ELR (cell line): Measurements from ENCODE around the gene SEMA3A.

Experiments used
- DNase-seq: peaks from one replicate; pipeline ENCODE4 v3.0.0-alpha.2; 2015; ENCODE audit warnings: low read depth

The SEMA3A gene

DNA sequence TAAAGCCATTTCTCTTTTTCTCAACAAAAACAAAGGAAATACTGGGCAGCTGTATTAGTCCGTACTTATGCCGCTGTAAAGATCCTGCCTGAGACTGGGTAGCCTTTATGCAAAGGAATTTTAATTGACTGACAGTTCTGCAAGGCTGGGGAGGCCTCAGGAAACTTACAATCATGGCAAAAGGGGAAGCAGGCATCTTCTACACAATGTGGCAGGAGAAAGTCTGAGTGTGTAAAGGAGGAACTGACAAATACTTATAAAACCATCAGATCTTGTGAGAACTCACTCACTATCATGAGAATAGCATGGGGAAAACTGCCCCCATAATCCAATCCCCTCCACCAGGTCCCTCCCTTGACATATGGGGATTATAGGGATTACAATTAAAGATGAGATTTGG lies 264.3 kb downstream of the SEMA3A start:
- DNase-seq = no peak

DNA sequence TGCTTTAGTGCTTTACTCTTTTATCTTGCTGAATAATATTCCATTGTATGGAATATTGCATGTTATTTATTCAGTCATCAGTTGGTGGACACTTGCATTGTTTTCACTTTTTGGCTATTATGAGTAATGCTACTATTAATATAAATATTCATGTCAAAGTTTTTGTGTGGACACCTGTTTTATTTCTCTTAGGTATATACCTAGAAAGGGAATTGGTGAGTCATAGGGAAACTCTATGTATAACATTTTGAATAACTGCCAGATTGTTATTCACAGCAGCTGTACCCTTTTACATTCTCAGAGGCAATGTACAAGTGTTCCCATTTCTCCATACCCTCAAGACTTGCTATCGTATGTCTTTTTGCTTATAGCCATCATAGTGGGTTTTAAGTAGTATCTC lies 268.7 kb downstream of the SEMA3A start:
- peak; percentile 14 for DNase-seq

DNA sequence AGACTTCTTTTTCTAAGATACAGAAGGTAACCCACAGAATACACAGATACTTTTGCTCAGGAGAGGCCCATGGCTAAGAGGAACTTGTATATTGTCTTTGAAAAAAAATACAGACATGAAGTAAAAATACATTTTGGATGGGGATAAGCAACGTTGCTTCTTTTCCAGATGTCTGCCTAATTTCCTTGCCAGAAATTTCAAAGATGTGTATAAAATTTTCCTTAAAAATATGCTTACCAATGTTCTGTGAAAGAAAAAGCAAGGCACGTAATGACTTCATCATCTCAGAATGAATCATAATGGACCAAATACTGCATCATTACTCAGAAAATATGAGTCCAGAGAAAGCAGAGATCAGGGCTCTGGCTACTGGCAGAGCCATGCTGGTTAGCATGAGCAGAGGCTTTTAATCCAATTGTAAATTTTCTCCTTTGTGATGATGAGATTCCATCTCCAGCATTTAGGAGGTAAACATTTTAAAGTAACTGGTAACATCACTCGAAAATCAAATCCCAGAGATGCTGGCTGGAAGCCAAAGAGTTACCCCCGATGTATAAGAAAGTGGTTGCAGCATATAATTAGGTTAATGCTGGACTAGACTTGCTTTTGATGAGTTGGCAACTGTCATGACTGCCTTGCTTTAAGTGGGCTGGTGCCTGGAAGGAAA lies 272.5 kb downstream of the SEMA3A start:
- DNase-seq = peak; percentile 63

DNA sequence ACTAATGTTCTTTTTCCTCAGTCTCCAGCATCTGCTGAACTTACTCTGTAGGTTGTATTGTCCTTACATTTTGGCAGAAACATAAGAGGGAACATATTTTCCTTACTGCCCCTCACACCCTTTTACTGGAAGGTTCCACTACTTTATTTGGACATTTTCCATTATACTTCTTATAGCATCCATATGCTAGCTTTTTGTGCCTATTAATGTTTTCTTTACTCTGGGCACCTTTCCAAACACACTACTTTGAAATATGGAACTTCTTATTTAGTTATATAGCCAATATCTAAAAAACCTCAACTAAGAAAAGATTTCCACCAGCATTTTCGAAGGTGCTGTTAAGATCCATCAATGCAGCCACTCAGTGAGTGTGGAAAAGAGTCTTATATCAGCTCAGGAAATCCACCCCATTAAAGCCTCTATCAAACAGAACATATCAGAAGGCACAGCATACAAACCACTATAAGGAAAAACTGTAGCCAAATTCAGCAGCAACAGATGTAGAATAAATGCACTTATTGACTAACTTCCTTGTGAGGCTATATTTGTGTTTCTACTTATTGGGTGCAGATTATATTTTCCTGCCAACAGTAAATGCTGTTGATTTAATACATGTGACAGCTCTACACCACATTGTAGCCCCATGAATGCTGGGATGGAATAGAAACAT lies 273.2 kb downstream of the SEMA3A start:
- no peak for DNase-seq

DNA sequence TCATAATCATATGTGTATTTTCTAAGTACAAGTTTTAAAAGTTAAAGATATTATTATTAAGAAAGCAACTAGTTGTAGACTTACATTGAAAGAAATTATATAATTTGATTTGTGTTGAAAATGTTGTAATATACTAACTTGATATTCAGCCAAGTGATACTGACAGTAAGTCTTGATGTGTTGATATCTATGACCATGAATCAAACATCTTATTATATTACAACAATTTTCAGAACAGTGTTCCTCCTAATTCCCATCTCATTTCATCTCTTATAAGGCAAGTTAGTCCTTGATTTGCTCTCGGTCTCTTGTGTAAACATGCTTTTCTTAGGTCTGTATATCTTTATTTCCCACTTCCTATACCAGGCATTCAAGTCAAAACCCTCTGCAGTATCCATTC lies 276.4 kb downstream of the SEMA3A start:
- DNase-seq = no peak

DNA sequence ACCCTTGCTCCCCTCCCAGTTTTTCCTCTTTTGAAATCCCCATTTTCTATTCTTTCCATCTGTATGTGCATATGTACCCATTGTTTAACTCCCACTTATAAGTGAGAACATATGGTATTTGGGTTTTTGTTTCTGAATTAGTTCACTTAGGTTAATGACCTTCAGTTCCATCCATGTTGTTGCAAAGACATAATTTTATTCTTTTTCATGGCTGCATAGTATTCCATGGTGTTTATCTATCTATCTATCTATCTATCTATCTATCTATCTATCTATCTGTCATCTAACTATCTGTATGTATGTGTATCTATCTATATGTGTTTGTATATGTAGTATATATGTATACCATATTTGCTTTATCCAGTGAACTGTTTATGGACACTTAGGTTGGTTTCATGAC lies 281.4 kb downstream of the SEMA3A start:
- DNase-seq = no peak

DNA sequence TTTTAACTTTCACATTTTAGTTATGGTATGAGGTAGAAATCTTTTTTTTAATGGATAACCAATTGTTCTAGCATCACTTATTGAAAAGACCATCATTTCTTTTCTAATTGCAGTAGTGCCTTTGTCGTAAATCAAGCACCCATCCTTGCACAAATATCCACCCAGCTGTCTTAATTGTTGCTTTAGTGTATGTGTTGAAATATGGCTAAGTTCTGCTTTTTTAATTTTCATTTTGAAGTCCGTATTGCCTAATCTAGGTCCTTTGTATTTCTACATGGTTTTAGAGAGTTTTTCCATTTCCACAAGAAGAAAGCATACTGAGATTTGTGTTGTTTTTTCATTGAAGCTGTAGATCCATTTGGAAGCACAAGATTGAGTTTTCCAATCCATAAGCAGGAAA lies 286.1 kb downstream of the SEMA3A start:
- no peak for DNase-seq
